ENCODE results near the gene OR13C5. TPM values are rescaled to one million over a fixed set of nuclear protein-coding genes. Genes with fewer than 3 reads are reported as not detected.
"Not testable (repeated sequence)": the region's sequence is repeated elsewhere in the genome, so short reads cannot be mapped to it uniquely, and the experiment has no call there.

Gene OR13C5
- total RNA-seq, 1 donor from 2014 or later, result not detected

DNA sequence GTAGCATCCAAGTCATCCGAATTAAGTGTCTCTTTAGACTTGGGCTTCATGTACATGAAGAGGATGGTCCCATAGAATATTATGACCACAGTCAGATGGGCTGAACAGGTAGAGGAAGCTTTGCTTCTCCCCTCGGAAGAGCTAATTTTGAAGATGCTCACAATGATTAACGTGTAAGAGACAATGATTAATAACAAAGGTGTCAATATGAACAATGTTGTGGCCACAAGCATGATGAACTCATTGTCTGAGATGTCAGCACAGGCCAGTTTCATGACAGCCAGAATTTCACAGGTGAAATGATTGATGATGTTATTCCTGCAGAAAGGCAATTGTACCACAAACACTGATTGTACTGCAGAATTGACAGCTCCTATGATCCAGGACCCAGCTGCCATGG lies 5.6 kb upstream of the OR13C5 start:
- H3K36me3 ChIP-seq (ENCODE audit: control insufficient read depth in 3 of 3, insufficient read depth in 3 of 3, low read length in 3 of 3), result no peaks in the 10 kb centered on the region
- no peaks in the 10 kb centered on the region for H3K9me3 ChIP-seq (ENCODE audit: control insufficient read depth in 3 of 3, low read length in 3 of 3)
- no peak overlapping the region for H3K9ac ChIP-seq (ENCODE audit: low read depth in 1 of 3, low read length in 3 of 3)

DNA sequence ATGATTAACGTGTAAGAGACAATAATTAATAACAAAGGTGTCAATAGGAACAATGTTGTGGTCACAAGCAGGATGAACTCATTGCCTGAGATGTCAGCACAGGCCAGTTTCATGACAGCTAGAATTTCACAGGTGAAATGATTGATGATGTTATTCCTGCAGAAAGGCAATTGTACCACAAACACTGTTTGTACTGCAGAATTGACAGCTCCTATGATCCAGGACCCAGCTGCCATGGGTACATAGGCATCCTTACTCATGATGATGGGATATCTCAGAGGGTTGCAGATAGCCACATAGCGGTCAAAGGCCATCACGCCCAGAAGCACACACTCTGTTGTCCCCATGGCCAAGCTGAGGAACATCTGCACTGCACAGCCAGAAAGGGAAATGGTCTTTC lies 464 bp downstream of the OR13C5 start:
- H3K4me1 ChIP-seq (ENCODE audit: control insufficient read depth in 3 of 3, insufficient read depth in 3 of 3, low read length in 3 of 3); H3K27me3 ChIP-seq (ENCODE audit: control insufficient read depth in 3 of 3, insufficient read depth in 3 of 3, low read length in 3 of 3); H3K27ac ChIP-seq (ENCODE audit: low read depth, low read length); H3K9ac ChIP-seq (ENCODE audit: low read depth in 1 of 3, low read length in 3 of 3); H3K9me3 ChIP-seq (ENCODE audit: control insufficient read depth in 3 of 3, low read length in 3 of 3); H3K36me3 ChIP-seq (ENCODE audit: control insufficient read depth in 3 of 3, insufficient read depth in 3 of 3, low read length in 3 of 3); H3K4me3 ChIP-seq (ENCODE audit: low read length in 3 of 3): not testable (repeated sequence)

More for the DNA sequence above, 5.6 kb upstream of the OR13C5 start:
- H3K27ac ChIP-seq (ENCODE audit: low read depth, low read length), result no peak overlapping the region
- no peaks in the 10 kb centered on the region for H3K4me1 ChIP-seq (ENCODE audit: control insufficient read depth in 3 of 3, insufficient read depth in 3 of 3, low read length in 3 of 3)
- no peaks in the 10 kb centered on the region for H3K27me3 ChIP-seq (ENCODE audit: control insufficient read depth in 3 of 3, insufficient read depth in 3 of 3, low read length in 3 of 3)
- H3K4me3 ChIP-seq (ENCODE audit: low read length in 3 of 3), result no peak overlapping the region

- no peak overlapping the region for H3K9ac ChIP-seq (ENCODE audit: low read depth in 1 of 3, low read length in 3 of 3)
- H3K36me3 ChIP-seq (ENCODE audit: control insufficient read depth in 3 of 3, insufficient read depth in 3 of 3, low read length in 3 of 3), result no peaks in the 10 kb centered on the region
- H3K4me1 ChIP-seq (ENCODE audit: control insufficient read depth in 3 of 3, insufficient read depth in 3 of 3, low read length in 3 of 3), result no peaks in the 10 kb centered on the region
- H3K27ac ChIP-seq (ENCODE audit: low read depth, low read length), result no peak overlapping the region
- no peaks in the 10 kb centered on the region for H3K27me3 ChIP-seq (ENCODE audit: control insufficient read depth in 3 of 3, insufficient read depth in 3 of 3, low read length in 3 of 3)
- H3K9me3 ChIP-seq (ENCODE audit: control insufficient read depth in 3 of 3, low read length in 3 of 3), result peaks cover 0 to 2% (median 0%) of the 10 kb centered on the region in 3 donors
- no peak overlapping the region for H3K4me3 ChIP-seq (ENCODE audit: low read length in 3 of 3)
Measured at GRCh38 chr9:104589626-104590025, 9.6 kb downstream of the OR13C5 start.

GRCh38 chr9:104586496-104587180 lies 12.6 kb downstream of the OR13C5 start:
- no peaks in the 10 kb centered on the region for H3K4me1 ChIP-seq (ENCODE audit: control insufficient read depth in 3 of 3, insufficient read depth in 3 of 3, low read length in 3 of 3)
- H3K9me3 ChIP-seq (ENCODE audit: control insufficient read depth in 3 of 3, low read length in 3 of 3), result no peaks in the 10 kb centered on the region
- H3K36me3 ChIP-seq (ENCODE audit: control insufficient read depth in 3 of 3, insufficient read depth in 3 of 3, low read length in 3 of 3), result no peaks in the 10 kb centered on the region
- H3K9ac ChIP-seq (ENCODE audit: low read depth in 1 of 3, low read length in 3 of 3), result no peak overlapping the region
- H3K4me3 ChIP-seq (ENCODE audit: low read length in 3 of 3), result no peak overlapping the region
- no peaks in the 10 kb centered on the region for H3K27me3 ChIP-seq (ENCODE audit: control insufficient read depth in 3 of 3, insufficient read depth in 3 of 3, low read length in 3 of 3)
- no peak overlapping the region for H3K27ac ChIP-seq (ENCODE audit: low read depth, low read length)

DNA sequence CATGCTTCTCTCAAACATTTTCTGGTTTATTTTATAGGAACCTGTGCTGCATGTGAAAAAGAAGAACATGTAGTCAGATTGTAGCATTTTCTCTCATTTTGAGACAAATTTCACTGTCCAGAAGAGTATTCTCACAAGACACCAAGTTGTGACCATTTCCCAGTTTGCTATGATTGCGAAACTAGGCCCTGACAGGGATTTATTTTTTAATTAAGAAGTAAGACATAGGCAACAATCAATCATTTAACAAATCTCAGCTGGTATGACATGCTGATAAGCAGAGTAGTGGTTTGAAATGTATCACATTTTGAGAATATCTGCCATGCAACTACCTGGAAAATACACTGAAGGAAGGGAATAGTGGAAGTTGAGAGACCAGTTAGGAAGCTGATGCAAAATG lies 18.7 kb downstream of the OR13C5 start:
- H3K27ac ChIP-seq (ENCODE audit: low read depth, low read length), result no peak overlapping the region
- H3K27me3 ChIP-seq (ENCODE audit: control insufficient read depth in 3 of 3, insufficient read depth in 3 of 3, low read length in 3 of 3), result no peaks in the 10 kb centered on the region
- no peak overlapping the region for H3K4me3 ChIP-seq (ENCODE audit: low read length in 3 of 3)
- H3K9ac ChIP-seq (ENCODE audit: low read depth in 1 of 3, low read length in 3 of 3), result no peak overlapping the region
- no peaks in the 10 kb centered on the region for H3K36me3 ChIP-seq (ENCODE audit: control insufficient read depth in 3 of 3, insufficient read depth in 3 of 3, low read length in 3 of 3)
- no peaks in the 10 kb centered on the region for H3K4me1 ChIP-seq (ENCODE audit: control insufficient read depth in 3 of 3, insufficient read depth in 3 of 3, low read length in 3 of 3)
- no peaks in the 10 kb centered on the region for H3K9me3 ChIP-seq (ENCODE audit: control insufficient read depth in 3 of 3, low read length in 3 of 3)

DNA sequence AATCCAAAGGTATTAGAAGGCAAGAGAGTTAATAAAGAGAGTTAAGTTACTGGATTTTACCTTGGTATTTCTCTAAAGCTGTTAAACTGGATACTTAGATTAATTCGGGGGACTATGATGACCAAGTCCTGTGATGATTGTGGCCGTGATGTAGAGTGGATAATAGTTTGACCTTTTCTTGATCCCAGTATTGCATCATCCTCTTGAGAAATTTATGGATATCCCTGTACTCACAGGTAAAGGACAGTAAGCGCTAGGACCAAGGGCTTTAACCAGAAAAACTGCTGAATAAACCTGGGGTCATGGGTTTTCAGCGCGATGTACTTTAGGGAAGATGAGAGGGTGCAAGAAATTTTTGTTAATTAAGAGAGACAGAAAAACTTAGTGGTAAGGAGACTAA lies 21.9 kb downstream of the OR13C5 start:
- Histone ChIP-seq H3K4me3 (ENCODE audit: low read length in 3 of 3) (no peak overlapping the region), H3K9me3 (ENCODE audit: control insufficient read depth in 3 of 3, low read length in 3 of 3) (peaks cover 0 to 2% (median 0%) of the 10 kb centered on the region in 3 donors), H3K36me3 (ENCODE audit: control insufficient read depth in 3 of 3, insufficient read depth in 3 of 3, low read length in 3 of 3) (no peaks in the 10 kb centered on the region), H3K27ac (ENCODE audit: low read depth, low read length) (no peak overlapping the region), H3K4me1 (ENCODE audit: control insufficient read depth in 3 of 3, insufficient read depth in 3 of 3, low read length in 3 of 3) (no peaks in the 10 kb centered on the region), H3K9ac (ENCODE audit: low read depth in 1 of 3, low read length in 3 of 3) (no peak overlapping the region), H3K27me3 (ENCODE audit: control insufficient read depth in 3 of 3, insufficient read depth in 3 of 3, low read length in 3 of 3) (no peaks in the 10 kb centered on the region)

DNA sequence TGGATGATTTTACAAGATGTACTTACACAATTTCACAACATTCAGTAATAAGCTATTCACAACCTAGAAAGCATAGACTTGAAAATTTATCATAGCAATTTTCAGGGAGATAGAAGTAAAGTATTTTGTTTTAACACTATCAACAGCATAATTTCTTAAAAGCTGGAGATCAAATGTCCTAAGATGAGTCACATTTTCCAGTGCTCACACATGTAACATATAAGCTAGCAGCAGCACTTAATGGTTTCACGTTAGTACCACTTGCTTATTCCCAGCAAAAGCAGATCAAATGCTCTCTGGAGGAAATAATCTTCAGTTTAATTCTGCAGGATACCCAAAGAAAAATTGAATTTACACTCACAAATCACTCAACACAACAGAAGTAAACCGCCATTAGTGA lies 23.8 kb downstream of the OR13C5 start:
- H3K9ac ChIP-seq (ENCODE audit: low read depth in 1 of 3, low read length in 3 of 3), result no peak overlapping the region
- no peak overlapping the region for H3K4me3 ChIP-seq (ENCODE audit: low read length in 3 of 3)
- H3K27me3 ChIP-seq (ENCODE audit: control insufficient read depth in 3 of 3, insufficient read depth in 3 of 3, low read length in 3 of 3), result no peaks in the 10 kb centered on the region
- no peaks in the 10 kb centered on the region for H3K36me3 ChIP-seq (ENCODE audit: control insufficient read depth in 3 of 3, insufficient read depth in 3 of 3, low read length in 3 of 3)
- no peaks in the 10 kb centered on the region for H3K4me1 ChIP-seq (ENCODE audit: control insufficient read depth in 3 of 3, insufficient read depth in 3 of 3, low read length in 3 of 3)
- H3K9me3 ChIP-seq (ENCODE audit: control insufficient read depth in 3 of 3, low read length in 3 of 3), result peaks cover 0 to 2% (median 0%) of the 10 kb centered on the region in 3 donors
- H3K27ac ChIP-seq (ENCODE audit: low read depth, low read length), result no peak overlapping the region

DNA sequence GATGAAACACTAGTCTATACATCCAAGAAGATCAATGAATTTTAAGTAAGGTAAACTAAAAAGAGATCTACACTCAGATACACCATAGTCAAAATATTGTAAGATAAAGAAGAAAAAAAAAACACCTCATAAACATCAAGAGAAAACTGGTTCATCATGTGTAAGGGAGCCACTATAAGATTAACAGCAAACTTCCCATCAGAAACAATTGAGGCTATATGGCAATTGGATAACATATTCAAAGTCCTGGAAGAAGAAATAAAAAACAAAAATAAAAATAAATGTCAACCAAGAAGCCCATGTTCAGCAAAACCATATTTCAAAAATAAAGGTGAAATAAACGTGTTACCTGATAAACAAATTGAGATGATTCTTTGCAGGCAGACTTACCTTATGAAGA lies 26.6 kb downstream of the OR13C5 start:
- no peak overlapping the region for H3K4me3 ChIP-seq (ENCODE audit: low read length in 3 of 3)

DNA sequence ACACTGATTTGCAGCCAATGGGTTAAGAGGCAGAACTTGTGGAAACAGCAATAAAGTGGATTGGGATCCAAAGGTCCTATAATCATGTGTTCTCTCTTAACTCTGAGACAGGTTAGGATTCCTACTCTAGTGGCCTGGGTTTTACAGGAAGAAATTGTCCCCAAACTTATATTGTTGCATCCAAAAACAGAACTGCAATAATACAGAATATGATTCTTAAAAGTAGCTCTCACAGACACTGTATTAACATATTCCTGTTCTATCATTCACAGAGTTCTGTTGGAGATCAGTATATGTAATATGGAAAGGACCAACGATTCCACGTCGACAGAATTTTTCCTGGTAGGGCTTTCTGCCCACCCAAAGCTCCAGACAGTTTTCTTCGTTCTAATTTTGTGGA lies 30.3 kb downstream of the OR13C5 start, which contains the start of gene OR13C8:
Gene OR13C8, plus strand, starts transcription at position 301 of the 400 bp plus-strand sequence. Its CDS starts 0 bp downstream, at position 301.
- Histone ChIP-seq H3K27me3 (ENCODE audit: control insufficient read depth in 3 of 3, insufficient read depth in 3 of 3, low read length in 3 of 3) (no peaks in the 10 kb centered on the region), H3K4me3 (ENCODE audit: low read length in 3 of 3) (no peak within 1 kb of the TSS), H3K36me3 (ENCODE audit: control insufficient read depth in 3 of 3, insufficient read depth in 3 of 3, low read length in 3 of 3) (no peaks in the 10 kb centered on the region), H3K9ac (ENCODE audit: low read depth in 1 of 3, low read length in 3 of 3) (no peak within 1 kb of the TSS), H3K27ac (ENCODE audit: low read depth, low read length) (no peak within 1 kb of the TSS), H3K9me3 (ENCODE audit: control insufficient read depth in 3 of 3, low read length in 3 of 3) (peaks cover 0 to 2% (median 0%) of the 10 kb centered on the region in 3 donors), H3K4me1 (ENCODE audit: control insufficient read depth in 3 of 3, insufficient read depth in 3 of 3, low read length in 3 of 3) (no peaks in the 10 kb centered on the region)

More for the DNA sequence above, 26.6 kb downstream of the OR13C5 start:
- H3K9ac ChIP-seq (ENCODE audit: low read depth in 1 of 3, low read length in 3 of 3), result no peak overlapping the region
- H3K4me1 ChIP-seq (ENCODE audit: control insufficient read depth in 3 of 3, insufficient read depth in 3 of 3, low read length in 3 of 3), result no peaks in the 10 kb centered on the region
- H3K9me3 ChIP-seq (ENCODE audit: control insufficient read depth in 3 of 3, low read length in 3 of 3), result peaks cover 0 to 2% (median 0%) of the 10 kb centered on the region in 3 donors
- no peaks in the 10 kb centered on the region for H3K27me3 ChIP-seq (ENCODE audit: control insufficient read depth in 3 of 3, insufficient read depth in 3 of 3, low read length in 3 of 3)
- H3K36me3 ChIP-seq (ENCODE audit: control insufficient read depth in 3 of 3, insufficient read depth in 3 of 3, low read length in 3 of 3), result no peaks in the 10 kb centered on the region
- H3K27ac ChIP-seq (ENCODE audit: low read depth, low read length), result no peak overlapping the region

DNA sequence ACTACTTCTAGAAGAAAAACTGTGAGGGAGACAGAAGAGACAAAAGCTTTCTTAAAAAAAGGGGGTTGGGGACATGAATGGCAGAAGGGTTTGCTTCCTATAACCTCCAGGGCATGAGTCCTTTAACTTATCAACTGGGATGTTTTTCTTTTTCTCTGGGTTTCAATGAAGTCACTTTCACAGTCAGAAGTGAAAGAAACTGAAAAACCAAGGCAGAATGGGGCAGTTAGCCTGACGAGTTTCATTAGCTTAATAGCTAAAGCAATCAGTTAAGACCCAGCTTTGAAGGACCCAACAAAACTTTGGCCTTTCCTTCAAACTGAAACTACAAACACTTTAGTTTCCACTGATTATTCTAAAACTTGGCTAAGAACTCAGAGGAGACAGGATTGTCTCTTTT lies 34.9 kb downstream of the OR13C5 start:
- Histone ChIP-seq H3K36me3 (ENCODE audit: control insufficient read depth in 3 of 3, insufficient read depth in 3 of 3, low read length in 3 of 3) (no peaks in the 10 kb centered on the region), H3K9ac (ENCODE audit: low read depth in 1 of 3, low read length in 3 of 3) (no peak overlapping the region), H3K4me3 (ENCODE audit: low read length in 3 of 3) (no peak overlapping the region), H3K27me3 (ENCODE audit: control insufficient read depth in 3 of 3, insufficient read depth in 3 of 3, low read length in 3 of 3) (no peaks in the 10 kb centered on the region), H3K4me1 (ENCODE audit: control insufficient read depth in 3 of 3, insufficient read depth in 3 of 3, low read length in 3 of 3) (no peaks in the 10 kb centered on the region), H3K27ac (ENCODE audit: low read depth, low read length) (no peak overlapping the region), H3K9me3 (ENCODE audit: control insufficient read depth in 3 of 3, low read length in 3 of 3) (no peaks in the 10 kb centered on the region)

Measured in skeletal muscle tissue (tissue), 4 donors.